ENCODE measurements around the gene COLQ. TPM values are rescaled to one million over a fixed set of nuclear protein-coding genes. Genes with fewer than 3 reads are reported as not detected.

The COLQ gene
- total RNA-seq, 1 experiment from 2014 or later: 0.64 TPM

GRCh38 chr3:15513810-15514662, 7.5 kb downstream of the COLQ start:
- CTCF ChIA-PET: no interaction called here
- no peaks in the 10 kb centered on the region for H3K4me1 ChIP-seq (ENCODE audit: control insufficient read depth, insufficient read depth, low read length)
- no peak overlapping the region for H3K27ac ChIP-seq (ENCODE audit: low read length)
- BruUV-seq (replicated peaks): no TSS peak
- no peak for TF ChIP-seq POLR2AphosphoS5 (IDR thresholded peaks at IDR 0.05; ENCODE audit: low read depth, low read length)
- TF ChIP-seq REST (IDR thresholded peaks at IDR 0.05; ENCODE audit: insufficient read depth in 1 of 2, low read depth in 2 of 2, low read length in 1 of 2): no peak
- no peak for TF ChIP-seq SIN3A (IDR thresholded peaks at IDR 0.05; ENCODE audit: borderline replicate concordance, insufficient read depth, low read depth, low read length)
- TF ChIP-seq TCF7L2 (IDR thresholded peaks at IDR 0.05; ENCODE audit: low read depth, low read length): no peak
- no peak for TF ChIP-seq CTCF (IDR thresholded peaks at IDR 0.05)
- ATAC-seq (no peak), DNase-seq (ENCODE audit: low read depth, low spot score) (no peak)
- H3K4me3 ChIP-seq (ENCODE audit: low read depth in 2 of 2, low read length in 2 of 2): no peak overlapping the region
- in situ Hi-C loops (cut with HindIII; ENCODE audit: low pct_unique_long_range_greater_than_20kb, low sequenced_read_pairs): no loop called here
- no peaks in the 10 kb centered on the region for H3K36me3 ChIP-seq (ENCODE audit: control insufficient read depth, insufficient read depth, low read length)
- H3K27me3 ChIP-seq (ENCODE audit: control insufficient read depth, insufficient read depth, low read length): no peaks in the 10 kb centered on the region
- POLR2A ChIA-PET: no interaction called here
- intact Hi-C loops (cut with micrococcal nuclease; ENCODE audit: unreplicated experiment): no loop called here
- no peaks in the 10 kb centered on the region for H3K9me3 ChIP-seq (ENCODE audit: control insufficient read depth, insufficient read depth, low read depth, low read length)

GRCh38 chr3:15513116-15513515, 8.4 kb downstream of the COLQ start:
- in situ Hi-C loops (cut with HindIII; ENCODE audit: low pct_unique_long_range_greater_than_20kb, low sequenced_read_pairs): no loop called here
- TF ChIP-seq REST (IDR thresholded peaks at IDR 0.05; ENCODE audit: insufficient read depth in 1 of 2, low read depth in 2 of 2, low read length in 1 of 2) (no peak), SIN3A (IDR thresholded peaks at IDR 0.05; ENCODE audit: borderline replicate concordance, insufficient read depth, low read depth, low read length) (no peak), POLR2AphosphoS5 (IDR thresholded peaks at IDR 0.05; ENCODE audit: low read depth, low read length) (no peak), TCF7L2 (IDR thresholded peaks at IDR 0.05; ENCODE audit: low read depth, low read length) (no peak)
- POLR2A ChIA-PET: no interaction called here

More at GRCh38 chr3:15513116-15513515, 8.4 kb downstream of the COLQ start:
- Histone ChIP-seq H3K36me3 (ENCODE audit: control insufficient read depth, insufficient read depth, low read length) (no peaks in the 10 kb centered on the region), H3K9me3 (ENCODE audit: control insufficient read depth, insufficient read depth, low read depth, low read length) (no peaks in the 10 kb centered on the region), H3K4me3 (ENCODE audit: low read depth in 2 of 2, low read length in 2 of 2) (no peak overlapping the region), H3K4me1 (ENCODE audit: control insufficient read depth, insufficient read depth, low read length) (no peaks in the 10 kb centered on the region), H3K27ac (ENCODE audit: low read length) (no peak overlapping the region), H3K27me3 (ENCODE audit: control insufficient read depth, insufficient read depth, low read length) (no peaks in the 10 kb centered on the region)
- DNase-seq (ENCODE audit: low read depth, low spot score): no peak
- CTCF ChIA-PET: no interaction called here
- no peak for ATAC-seq
- intact Hi-C loops (cut with micrococcal nuclease; ENCODE audit: unreplicated experiment): no loop called here
- no TSS peak for BruUV-seq (replicated peaks)
